Right lung (tissue), 5 donors: ENCODE results near the gene ASF1B. TPM values are rescaled to one million over a fixed set of nuclear protein-coding genes. Genes with fewer than 3 reads are reported as not detected.
A peak's percentile ranks its signal among the peaks of the same experiment; 100 is the strongest.

Source experiments
- DNase-seq, 2 donors: peaks; one replicate each; pipeline ENCODE4 v3.0.0-alpha.2; 2013
- polyA plus RNA-seq, 5 donors: library from polyadenylated mRNA; unstranded; fragments of 120-200 nt; gene quantifications; one replicate each; pipeline versions ENCODE4 v1.2.1 to v1.2.3, GENCODE V29; 2013; ENCODE audit warnings: inconsistent platforms in 1 of 5, low replicate concordance in 1 of 5; ENCODE audit not compliant: insufficient read length in 5 of 5, insufficient read depth in 1 of 5

The ASF1B gene
- polyA plus RNA-seq, 5 donors, result 14.6 to 25.7 (median 19.6) TPM

DNA sequence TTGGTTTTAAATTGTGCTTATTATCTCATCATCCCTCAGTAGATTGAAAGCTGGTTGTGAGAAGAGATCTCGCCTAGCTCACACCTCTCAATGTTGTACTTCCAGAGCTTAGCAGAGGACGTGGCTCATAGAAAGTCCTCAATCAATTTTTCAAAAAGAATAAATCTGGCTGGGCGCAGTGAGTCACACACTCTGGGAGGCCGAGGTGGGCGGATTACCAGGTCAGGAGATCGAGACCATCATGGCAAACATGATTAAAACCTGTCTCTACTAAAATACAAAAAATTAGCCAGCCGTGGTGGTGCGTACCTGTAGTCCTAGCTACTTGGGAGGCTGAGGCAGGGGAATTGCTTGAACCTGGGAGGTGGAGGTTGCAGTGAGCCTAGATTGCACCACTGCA lies 4.7 kb upstream of the ASF1B start:
- no peak for DNase-seq

DNA sequence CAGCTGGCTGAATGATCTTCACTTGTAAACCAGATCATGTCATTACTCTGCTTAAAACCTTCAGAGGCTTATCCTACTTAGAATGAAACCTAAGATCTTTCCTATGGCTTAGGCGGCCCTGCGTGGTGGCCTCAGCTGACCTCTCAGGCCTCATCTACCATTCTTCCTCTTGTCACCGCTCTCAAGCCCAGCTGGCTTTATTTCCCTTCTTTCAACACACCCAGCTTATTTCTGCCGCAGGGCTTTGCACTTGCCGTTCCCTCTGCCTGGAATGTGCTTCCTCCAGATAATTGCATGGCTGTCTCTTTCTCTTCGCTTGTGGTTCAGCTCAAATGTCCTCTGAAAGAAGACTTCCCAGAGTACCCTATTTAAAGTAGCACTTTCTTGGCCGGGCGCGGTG lies 3.6 kb upstream of the ASF1B start:
- DNase-seq, result no peak

DNA sequence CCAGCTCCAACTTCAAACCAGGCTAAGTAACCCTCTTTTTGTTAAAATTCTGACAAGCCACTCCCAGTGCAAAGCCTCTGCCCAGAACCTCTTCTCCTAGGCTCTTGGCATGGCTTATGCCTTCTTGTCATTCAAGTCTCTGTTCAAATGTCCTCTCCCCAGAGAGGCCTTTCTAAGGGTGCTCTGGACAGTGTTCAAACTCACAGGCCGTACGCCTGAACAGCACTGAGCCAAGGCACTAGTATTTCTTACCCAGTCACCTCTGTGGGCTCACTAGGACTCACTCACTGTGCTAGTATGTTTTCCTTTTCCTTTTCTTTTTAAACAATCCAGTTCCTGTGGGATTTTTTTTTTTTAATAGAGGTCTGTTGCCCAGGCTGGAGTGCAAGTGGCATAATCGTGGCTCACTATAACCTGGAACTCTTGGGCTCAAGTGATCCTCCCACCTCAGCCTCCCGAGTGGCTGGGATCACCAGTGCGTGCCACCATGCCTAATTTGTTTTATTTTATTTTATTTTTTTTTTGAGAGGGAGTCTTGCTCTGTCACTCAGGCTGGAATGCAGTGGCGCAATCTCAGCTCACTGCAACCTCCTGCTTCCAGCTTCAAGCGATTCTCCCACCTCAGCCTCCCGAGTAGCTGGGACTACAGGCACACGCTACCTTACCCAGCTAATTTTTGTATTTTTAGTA lies 2.3 kb upstream of the ASF1B start:
- DNase-seq, result no peak

DNA sequence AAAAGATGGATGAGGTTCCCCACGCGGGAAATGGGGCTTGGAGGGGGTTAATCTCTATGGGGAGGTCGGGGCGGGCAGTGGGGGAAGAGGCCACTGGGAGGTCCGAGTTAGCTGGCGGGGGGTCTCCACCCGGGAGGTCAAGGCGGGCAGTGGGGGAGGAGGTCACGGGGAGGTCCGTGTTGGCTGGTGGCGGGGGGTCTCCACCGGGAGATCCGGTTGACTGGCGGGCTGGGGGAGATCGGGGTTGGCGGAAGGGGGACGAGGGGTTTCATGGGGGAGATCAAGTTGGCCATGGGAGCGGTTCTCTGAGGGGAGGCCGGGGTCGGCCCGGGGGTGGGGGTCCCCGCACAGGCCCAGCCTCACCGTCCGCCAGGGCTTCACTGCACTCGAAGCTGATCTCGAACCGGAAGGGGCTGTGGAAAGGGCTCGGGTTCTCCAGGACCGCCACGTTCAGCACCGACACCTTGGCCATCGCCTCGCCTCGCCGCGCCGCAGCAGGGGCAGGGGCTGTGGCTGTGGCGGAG lies 342 bp downstream of the ASF1B start:
- DNase-seq, result no peak

GRCh38 chr19:14135355-14135754 lies 1.0 kb downstream of the ASF1B start:
- no peak for DNase-seq

- no peak for DNase-seq
Measured at GRCh38 chr19:14127929-14128509, 8.4 kb downstream of the ASF1B start.

DNA sequence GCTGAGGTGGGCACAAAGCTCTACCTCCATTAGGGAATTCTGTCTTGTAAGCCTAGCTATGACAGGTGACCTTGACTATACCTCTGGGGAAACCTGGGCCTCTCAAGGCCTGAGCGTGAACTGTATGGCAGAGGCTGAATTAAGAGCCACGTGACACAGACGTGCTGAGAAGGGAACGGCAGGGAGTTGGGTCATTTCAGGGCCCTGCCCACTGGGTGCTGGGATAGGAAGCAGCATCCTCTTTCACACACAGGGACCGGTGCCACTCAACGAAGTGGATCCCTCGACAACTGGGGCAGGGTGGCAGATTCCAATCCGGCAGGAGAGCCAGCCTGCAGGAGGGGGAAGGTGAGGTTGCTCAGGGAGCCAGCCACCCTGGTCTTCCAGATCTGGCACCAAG lies 9.2 kb downstream of the ASF1B start:
- DNase-seq, result no peak

DNA sequence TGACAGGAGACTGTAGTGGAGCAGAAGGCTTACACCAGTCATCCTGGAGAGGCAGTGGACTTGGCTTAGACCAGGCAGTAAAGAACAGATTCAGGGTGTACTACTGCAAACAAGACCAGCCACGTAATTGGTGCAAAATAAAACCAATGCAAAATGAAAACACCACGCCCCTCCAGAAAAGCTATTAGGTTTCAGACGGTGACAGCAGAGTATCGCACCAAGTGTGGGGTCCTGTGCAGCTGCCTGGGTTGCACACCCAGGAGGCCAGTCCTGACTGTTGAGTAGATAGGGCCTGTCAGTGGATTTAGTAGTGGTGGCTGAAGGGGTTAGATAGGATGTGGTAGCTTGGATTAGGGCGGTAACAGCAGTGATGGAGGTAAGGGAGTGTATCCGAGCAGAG lies 13.5 kb downstream of the ASF1B start:
- no peak for DNase-seq

DNA sequence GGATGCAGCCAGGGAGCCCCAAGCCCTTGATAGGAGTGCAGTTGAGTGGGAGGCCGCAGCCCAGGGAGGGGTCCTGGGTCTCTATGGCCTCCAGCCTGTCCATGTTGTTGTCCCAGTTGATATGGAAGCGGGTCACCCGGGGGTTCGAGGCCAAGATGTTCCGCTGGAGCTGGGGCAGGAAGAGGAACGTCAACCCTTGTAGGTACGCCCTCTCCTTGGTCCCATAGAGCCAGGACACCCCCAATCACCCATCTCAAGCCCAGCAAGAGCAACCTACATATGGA lies 15.9 kb downstream of the ASF1B start:
- no peak for DNase-seq

GRCh38 chr19:14119644-14120496 lies 16.5 kb downstream of the ASF1B start:
- no peak for DNase-seq

GRCh38 chr19:14119146-14119545 lies 17.2 kb downstream of the ASF1B start:
- no peak for DNase-seq

GRCh38 chr19:14118165-14119051 lies 18.0 kb downstream of the ASF1B start:
- peak; percentile 65 to 69 for DNase-seq

GRCh38 chr19:14117668-14118164 lies 18.7 kb downstream of the ASF1B start, which contains the start of gene PRKACA:
TSS of gene PRKACA (minus strand) at chr19:14117762. CDS start at chr19:14117547, 215 bp downstream.
- DNase-seq, result peak; percentile 99

- no peak for DNase-seq
Measured at GRCh38 chr19:14116918-14117578, 19.3 kb downstream of the ASF1B start.

GRCh38 chr19:14116525-14116917 lies 19.9 kb downstream of the ASF1B start:
- DNase-seq, result no peak

DNA sequence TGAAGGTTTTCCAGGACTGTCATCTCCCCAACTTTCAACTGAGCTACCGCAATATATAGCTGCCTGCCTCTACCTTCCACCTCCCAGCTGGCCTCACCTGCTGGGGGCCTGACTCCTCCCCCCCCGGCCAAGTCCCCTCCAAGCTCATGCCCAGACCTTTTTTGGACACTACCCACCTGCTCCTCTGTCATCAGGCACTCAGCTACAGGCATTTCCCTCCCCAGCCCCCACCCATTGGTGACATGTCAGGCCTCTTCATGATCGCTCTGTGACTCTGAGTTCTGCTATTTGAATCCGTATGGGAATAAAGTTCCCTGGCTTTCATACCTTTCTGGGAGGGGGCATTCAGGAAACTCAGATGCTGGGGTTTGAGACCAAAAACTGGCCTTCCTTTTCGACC lies 20.6 kb downstream of the ASF1B start:
- DNase-seq, result no peak

DNA sequence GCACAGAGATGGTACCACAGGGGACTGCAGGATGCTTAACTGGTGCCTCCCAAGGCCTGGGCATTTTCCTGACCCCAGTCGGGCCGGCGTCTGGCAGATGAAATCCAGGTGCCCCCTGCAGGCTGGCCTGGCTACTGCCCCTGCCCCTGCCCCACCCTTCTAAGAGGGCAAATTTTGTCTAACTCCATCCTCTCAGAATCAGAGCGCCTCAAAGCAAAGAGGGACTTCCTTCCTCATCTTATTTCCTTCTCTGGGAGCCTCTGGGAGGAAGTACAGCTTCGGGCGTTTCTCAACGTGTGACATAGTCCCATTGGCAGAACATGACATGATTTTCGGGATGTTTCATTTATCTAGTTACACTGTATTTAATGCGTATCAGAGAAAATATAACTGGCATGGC lies 21.5 kb downstream of the ASF1B start:
- no peak for DNase-seq

GRCh38 chr19:14114439-14114838 lies 21.9 kb downstream of the ASF1B start:
- no peak for DNase-seq

DNA sequence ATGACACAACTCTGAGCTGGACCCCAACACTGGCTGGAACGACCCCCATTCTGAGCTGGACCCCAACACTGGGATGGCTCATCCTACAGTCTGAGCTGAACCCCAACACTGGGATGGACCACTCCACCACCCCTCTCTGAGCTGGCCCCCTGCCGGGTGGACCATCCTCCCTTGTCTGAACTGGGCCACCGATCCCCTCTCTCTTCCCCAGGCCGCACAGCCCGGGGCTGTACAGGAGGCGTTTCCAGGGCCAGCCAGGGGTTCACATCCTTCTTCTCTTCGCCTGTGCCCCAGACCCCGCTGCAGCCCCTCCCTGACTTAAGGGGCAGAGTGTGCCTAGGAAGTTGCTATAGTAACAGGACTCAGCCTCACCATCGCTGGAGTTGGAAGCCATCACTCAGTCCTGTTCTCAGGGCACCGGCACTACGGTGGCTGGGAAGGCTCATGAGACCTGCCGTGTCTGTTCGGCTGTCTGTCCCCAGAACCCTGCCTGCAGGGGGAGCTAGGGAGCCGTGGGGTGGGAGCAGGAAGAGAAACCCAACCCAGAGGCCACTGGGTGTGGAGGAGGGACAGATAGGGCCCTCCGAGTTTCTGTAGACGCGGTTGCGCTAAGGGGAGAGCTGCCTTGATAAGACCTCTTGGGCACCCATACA lies 22.5 kb downstream of the ASF1B start:
- no peak for DNase-seq

DNA sequence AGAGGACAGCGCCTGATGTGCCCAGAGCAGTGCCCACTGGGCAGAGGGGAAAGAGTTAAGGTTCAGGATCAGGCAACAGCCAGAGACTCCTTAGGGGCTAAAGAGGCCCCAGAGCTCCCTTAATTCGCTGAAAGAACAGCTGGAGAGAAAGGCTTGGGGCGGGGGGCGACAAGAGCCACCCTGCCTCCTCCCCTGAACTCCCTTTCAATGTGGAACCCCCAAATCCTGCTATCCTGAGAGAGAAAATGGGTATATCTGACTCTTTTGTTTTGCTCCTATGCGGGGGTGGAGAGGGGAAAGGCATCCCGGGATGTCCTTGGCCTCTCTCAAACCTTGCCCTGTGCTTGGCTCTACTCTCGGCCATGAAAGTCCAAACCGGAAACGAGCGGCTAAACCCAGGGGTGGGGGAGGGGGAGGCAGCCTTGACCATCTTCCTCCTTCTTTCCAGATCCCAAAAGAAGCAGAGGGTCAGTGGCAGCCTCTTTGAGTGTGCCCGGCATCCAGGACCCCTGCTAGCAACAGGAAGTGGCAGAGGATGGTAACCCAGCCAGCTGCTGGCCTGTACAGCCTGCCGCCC lies 23.5 kb downstream of the ASF1B start:
- DNase-seq, result peak in 1 of 2 donors; percentile 32
